Activated naive CD4-positive, alpha-beta T cell treated with anti-CD3 and anti-CD28 coated beads, Interleukin-2, amount 50 U/mL, for 72 hours (primary cell): Measurements from ENCODE around the gene ADAT3. TPM values are rescaled to one million over a fixed set of nuclear protein-coding genes. Genes with fewer than 3 reads are reported as not detected.

Source experiments
- ATAC-seq, 2 donors: fragments of 150-1000 bp; cut with Tn5 transposase; 2 replicates each; pipeline ENCODE4 v1.10.0; 2021; ENCODE audit warnings: mild to moderate bottlenecking in 2 of 2, moderate library complexity in 2 of 2
- DNase-seq, 2 donors: peaks; one replicate each; pipeline ENCODE4 v3.0.0; 2021 to 2022; ENCODE audit warnings: low spot score in 2 of 2
- H3K27ac Mint-ChIP-seq, 2 donors: one replicate each; pipeline ENCODE4 v1.8.0; 2022; ENCODE audit warnings: mild to moderate bottlenecking in 2 of 2, mixed read lengths in 2 of 2
- H3K36me3 Mint-ChIP-seq, 2 donors: one replicate each; pipeline ENCODE4 v1.8.0; 2022; ENCODE audit warnings: mixed read lengths in 2 of 2
- H3K9me3 Mint-ChIP-seq, 2 donors: one replicate each; pipeline ENCODE4 v1.8.0; 2022; ENCODE audit warnings: mixed read lengths in 2 of 2
- total RNA-seq, 2 donors: library from RNA; stranded (reverse); gene quantifications; one replicate each; pipeline ENCODE4 v1.2.3, GENCODE V29; 2022

The ADAT3 gene
- total RNA-seq, 2 donors from 2014 or later = 8.5 to 10.0 TPM

DNA sequence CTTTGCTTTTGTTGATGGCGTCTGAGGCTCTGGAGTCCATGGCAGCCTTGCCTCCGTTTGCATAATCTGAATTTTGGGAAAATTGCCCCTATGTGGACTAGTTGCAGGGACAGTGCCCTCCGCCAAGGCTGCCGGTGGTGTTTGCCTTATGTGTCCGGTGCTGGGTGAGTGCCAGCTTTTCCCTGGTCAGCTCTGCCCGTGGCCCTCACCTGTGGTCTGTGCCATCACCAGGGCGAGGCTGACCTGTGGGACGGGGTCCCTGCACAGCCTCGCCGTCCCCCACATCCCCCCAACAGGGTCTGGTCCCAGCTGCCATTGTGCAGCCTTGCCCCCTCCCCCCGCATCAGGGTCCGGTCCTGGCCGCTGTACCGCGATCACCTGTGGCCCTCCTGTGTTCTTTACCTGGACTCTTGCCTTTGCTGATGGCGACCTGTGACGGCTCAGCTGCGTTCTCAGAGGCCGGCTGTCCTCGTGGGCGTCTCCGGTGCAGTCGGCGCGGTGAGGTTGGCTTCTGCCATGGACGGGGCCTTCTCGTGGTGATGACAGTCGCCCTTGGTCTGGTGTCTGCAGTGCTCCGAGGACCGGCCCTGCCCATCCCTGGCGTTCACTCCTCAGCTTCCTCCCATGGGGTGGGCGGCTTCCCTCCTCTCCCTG is 48.4 kb downstream of the ADAT3 start:
- no peaks in the 10 kb centered on the region for H3K9me3 Mint-ChIP-seq
- no peak for ATAC-seq
- DNase-seq = no peak
- no peaks in the 10 kb centered on the region for H3K36me3 Mint-ChIP-seq
- H3K27ac Mint-ChIP-seq = no peak overlapping the region

DNA sequence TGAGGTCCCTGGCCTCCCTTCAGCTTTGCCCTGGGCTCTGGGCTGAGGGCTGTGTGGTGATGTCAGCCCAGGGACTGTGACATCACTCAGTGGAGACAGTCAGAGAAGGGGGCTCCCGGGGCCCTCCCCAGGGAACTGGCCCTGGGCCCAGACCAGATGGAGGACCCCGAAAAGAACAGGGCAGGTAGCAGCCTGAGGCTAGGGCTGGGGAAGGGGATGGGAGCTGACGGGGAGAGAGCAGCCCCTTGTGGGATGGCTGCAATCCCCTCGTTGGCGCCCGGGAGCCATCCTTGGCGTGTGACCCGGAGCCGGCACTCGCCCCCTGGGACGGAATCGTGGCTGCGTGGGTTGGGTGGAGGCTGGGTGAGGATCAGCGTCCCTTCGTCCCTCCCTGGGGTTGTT is 49.3 kb downstream of the ADAT3 start:
- DNase-seq (no peak), ATAC-seq (no peak)
- Mint-ChIP-seq H3K36me3 (no peaks in the 10 kb centered on the region), H3K9me3 (no peaks in the 10 kb centered on the region), H3K27ac (no peak overlapping the region)

DNA sequence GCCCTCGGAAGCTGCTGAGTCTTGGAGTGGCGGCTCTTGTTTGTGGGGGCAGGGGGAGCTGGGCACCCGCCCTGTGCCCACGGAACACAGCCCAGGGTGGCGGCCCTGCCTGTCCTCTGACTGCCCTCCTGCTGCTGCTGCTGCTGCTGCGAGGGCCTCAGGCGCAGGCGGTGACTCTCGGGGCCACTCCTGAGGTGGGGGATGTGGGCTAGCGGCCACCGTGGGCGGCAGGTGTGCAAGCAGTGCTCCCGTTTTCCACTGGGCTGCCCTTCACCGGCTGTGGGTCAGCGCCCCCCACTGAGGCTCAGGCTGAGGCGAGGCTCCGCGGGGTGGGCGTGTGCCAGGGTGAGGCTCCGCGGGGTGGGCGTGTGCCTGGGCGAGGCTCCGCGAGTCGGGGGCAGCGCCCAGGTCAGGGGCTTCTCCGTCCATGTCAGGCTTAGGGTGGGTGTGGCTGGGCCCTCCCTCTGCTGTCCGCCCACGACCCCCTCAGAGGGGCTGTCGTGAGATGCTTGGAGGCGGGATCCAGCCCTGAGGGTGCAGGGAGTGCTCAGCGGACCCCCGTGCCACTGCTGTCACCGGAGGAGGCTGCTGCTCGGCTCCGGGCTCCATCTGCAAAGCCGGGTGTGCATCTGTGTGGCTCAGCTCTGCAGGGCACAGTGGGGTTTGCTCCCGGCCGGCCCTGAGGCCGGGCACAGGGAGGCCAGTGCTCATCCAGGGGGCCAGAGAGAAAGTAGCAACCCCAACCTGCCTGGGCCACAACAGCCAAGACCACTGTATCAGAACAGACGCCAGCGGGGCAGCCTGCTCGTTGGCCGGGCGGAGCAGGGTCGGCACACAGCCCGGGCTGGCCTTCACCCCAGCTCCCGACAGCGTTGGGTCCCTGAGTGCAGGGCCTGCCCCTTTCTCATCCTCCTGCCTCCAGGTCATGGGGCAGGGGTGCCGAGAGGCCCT is 50.2 kb downstream of the ADAT3 start:
- H3K36me3 Mint-ChIP-seq = no peaks in the 10 kb centered on the region
- H3K27ac Mint-ChIP-seq = peak overlapping the region in 1 of 2 donors; percentile 53
- H3K9me3 Mint-ChIP-seq = no peaks in the 10 kb centered on the region
- no peak for DNase-seq
- peak in 1 of 2 donors; percentile 32 for ATAC-seq

DNA sequence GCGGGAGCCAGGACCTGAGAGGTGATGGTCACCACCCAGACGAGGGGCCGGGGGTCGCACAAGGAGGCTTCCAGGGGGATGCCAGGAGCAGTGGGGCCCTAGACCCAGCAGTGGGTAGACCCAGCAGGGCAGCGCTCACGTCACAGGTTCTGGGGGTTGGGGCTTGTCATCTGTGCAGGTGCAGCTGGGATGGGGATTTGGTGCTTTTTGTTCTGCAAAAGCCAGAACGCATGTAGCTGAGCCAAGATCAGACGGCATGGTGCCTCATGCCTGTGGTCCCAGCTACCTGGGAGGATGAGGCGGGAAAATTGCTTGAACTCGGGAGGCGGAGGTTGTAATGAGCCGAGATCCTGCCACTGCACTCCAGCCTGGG is 50.9 kb downstream of the ADAT3 start:
- Mint-ChIP-seq H3K27ac (no peak overlapping the region), H3K36me3 (no peaks in the 10 kb centered on the region), H3K9me3 (no peaks in the 10 kb centered on the region)
- no peak for ATAC-seq
- no peak for DNase-seq

DNA sequence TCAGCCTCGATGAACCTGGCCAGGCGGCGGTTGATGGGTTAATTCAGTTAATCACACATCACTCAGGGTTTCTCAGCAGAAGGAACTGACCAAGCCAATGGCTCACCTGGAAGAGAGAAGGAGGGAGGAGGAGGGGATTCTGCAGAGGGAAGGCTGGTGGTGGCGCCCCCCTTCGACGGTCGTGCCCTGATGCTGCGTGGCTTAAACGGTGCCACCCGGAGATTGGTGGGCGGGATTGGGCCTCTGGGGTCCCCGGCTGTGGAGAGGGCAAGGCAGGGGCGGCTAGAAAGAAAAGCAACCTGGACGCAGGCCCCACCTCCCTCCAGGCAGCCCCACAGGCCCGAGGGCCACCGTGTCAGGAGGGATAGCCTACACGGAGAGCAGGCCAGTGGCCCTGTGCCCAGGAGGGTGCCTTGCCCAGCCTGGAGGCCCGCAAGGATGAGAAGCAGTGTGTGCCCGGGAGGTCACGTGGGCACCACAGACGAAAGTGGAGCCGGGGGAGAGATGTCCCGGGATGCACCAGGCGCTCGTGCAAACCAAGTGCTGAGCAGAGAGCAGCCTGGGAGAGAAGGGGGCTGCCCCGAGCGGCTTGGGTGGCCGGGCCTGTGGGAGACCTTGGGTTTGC is 51.8 kb downstream of the ADAT3 start:
- no peaks in the 10 kb centered on the region for H3K36me3 Mint-ChIP-seq
- H3K9me3 Mint-ChIP-seq = no peaks in the 10 kb centered on the region

DNA sequence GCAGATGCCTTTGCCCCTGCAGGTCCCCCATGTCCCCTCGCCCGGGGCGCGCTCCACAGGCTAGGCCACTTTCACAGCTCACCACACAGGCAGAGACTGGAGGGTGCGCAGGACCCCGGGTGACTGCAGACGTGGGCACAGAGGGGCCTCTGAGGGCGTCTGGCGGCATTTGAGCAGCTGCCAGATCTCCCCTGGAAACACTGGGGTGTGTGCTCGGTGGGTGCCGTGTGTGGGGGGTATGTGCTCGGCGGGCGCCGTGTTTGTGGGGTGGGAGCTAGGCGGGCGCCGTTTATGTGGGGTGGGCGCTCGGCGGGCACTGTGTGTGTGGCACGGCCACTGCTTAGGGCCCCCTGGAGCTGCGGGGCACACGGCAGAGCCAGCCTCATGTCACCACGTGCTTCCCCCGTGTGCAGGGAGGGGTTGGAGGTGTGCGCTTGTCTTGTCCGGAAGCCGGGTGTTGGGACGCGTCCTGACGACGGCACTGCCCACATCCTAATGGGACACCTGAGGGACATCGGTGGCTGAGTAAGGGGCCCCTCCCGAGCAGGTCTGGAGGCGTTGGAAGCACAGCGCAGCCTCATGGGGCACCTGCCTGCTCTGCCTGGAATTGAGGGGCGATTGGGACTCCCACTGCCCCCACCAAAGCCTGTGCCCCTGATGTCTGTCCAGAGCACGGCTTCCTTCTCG is 52.5 kb downstream of the ADAT3 start:
- ATAC-seq = no peak
- no peak overlapping the region for H3K27ac Mint-ChIP-seq
- no peaks in the 10 kb centered on the region for H3K36me3 Mint-ChIP-seq
- H3K9me3 Mint-ChIP-seq = no peaks in the 10 kb centered on the region
- DNase-seq = no peak

More for the DNA sequence above, 51.8 kb downstream of the ADAT3 start:
- ATAC-seq = no peak
- DNase-seq = no peak
- H3K27ac Mint-ChIP-seq = peak overlapping the region in 1 of 2 donors; percentile 61

DNA sequence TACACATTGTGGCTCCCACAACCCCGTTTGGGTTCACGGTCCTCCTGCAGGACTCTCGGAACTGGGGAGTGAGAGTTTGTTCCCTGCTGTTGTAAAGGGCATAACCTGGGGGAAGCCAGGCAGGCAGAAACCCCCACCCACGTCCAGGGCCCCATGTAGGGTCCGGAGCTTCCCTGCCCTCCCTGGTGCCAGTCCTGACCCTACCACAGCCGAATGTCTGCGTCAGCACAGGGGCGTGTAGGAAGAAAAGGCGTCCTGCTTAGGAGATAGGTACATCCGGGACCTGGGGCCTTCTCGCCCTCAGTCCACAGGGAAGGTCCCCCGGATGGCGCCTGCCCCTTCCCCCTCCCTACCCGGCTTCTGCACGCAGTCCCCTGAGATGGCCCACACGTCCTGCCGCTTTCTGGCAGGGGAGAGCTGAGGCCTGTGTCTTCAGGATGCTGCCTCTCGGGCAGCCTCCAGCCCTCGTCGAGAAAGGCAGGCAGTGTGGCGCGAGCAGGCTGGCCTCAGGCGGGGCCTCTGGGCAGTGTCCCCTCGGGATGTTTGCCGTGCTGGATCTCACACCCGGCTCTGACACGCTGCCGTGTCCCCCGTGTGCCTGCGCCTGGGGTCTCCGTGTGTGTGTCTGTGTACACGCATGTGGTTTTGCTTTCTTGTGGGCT is 54.9 kb downstream of the ADAT3 start:
- no peaks in the 10 kb centered on the region for H3K36me3 Mint-ChIP-seq
- no peak for ATAC-seq

DNA sequence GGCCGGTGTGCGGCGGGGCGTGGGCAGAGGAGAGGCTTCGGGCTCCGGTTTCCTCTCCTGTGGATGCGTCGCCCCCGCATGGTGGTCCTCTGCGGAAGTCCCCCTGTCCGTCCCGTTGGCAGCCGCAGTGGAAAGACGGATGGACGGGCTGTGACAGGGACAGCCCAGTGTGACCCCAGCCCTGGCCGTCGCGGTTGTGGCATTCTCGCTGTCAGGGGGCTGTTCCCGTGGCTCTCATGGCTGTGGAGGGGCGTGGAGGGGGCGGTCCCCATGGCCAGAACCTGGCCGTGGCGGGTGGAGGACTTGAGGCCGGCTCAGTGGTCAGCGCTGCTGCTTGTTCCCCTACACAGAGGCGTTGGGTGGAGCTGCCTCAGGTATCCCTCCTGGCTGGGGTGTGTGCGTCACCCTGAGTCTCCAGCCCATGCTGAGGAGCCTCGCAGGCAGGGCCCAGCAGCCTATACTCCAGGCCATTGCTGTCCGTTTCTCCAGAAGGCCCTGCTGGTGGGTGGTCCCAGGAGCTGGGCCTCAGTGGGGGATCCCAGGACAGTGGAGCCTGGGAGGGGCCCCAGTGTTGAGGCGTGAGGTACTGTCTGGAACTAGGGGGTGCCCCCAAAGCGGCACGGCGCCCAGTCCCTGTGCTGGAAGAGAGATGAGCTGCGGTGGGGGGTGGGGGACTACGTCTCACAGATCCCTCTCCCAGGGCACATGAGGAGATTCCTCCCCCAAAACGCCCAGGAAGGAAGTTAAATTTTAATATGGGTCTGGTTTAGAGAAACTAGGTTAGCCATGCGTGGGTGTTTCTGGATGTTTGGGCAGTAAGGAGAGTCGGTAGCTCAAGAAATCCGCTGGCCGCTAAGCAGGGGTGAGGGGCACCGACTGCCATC is 56.0 kb downstream of the ADAT3 start:
- ATAC-seq (no peak), DNase-seq (no peak)
- H3K27ac Mint-ChIP-seq = peak overlapping the region in 1 of 2 donors; percentile 65
- no peaks in the 10 kb centered on the region for H3K9me3 Mint-ChIP-seq
- no peaks in the 10 kb centered on the region for H3K36me3 Mint-ChIP-seq

More for the DNA sequence above, 54.9 kb downstream of the ADAT3 start:
- Mint-ChIP-seq H3K9me3 (no peaks in the 10 kb centered on the region), H3K27ac (no peak overlapping the region)
- DNase-seq = no peak

DNA sequence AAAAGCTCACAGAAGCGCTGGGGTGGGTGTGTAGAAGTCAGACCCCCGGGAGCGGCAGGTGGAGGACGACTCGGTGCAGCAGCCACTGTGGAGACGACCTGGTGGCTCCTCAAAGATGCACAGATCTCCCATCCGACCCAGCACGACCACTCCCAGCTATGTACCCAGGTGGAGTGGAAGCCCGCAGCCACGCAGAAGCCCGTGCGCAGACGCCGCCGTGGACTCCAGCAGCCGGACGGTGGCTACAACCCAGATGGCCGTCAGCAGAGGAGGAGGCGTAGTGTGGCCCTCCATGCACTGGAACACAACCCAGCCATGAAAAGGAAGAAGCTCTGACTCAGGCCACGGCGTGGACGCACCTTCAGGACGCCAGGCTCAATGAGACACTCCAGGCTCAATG is 57.5 kb downstream of the ADAT3 start:
- Mint-ChIP-seq H3K27ac (no peak overlapping the region), H3K9me3 (no peaks in the 10 kb centered on the region), H3K36me3 (no peaks in the 10 kb centered on the region)
- ATAC-seq = no peak
- DNase-seq = no peak

Other genes starting within 250 kb of the ADAT3 start
- gene ONECUT3, start 151.9 kb upstream of the ADAT3 start, total RNA-seq = not detected
- gene ATP8B3, start 93.1 kb upstream of the ADAT3 start, total RNA-seq = 10 to 100 TPM; 11.7 to 28.7 TPM
- 10 to 100 TPM; 35.5 to 44.5 TPM for gene REXO1, start 56.9 kb upstream of the ADAT3 start, total RNA-seq
- gene KLF16, start 41.8 kb upstream of the ADAT3 start, total RNA-seq = 10 to 100 TPM; 20.5 to 22.6 TPM
- 100 to 1,000 TPM; 109 to 110 TPM for gene ABHD17A, start 19.9 kb upstream of the ADAT3 start, total RNA-seq
- gene SCAMP4, start within 50 bp of the ADAT3 start, total RNA-seq = 10 to 100 TPM; 22.4 to 28.2 TPM
- gene CSNK1G2, start 35.8 kb downstream of the ADAT3 start, total RNA-seq = 10 to 100 TPM; 33.1 to 58.6 TPM
- 10 to 100 TPM; 24.6 to 60.8 TPM for gene BTBD2, start 110.3 kb downstream of the ADAT3 start, total RNA-seq
- 100 to 1,000 TPM; 211 to 261 TPM for gene MKNK2, start 145.8 kb downstream of the ADAT3 start, total RNA-seq
- gene MOB3A, start 190.9 kb downstream of the ADAT3 start, total RNA-seq = 100 to 1,000 TPM in 1 of 2 donors, 10 to 100 TPM in 1; 91.8 to 183 TPM
- gene IZUMO4, start 191.5 kb downstream of the ADAT3 start, total RNA-seq = 100 to 1,000 TPM in 1 of 2 donors, 10 to 100 TPM in 1; 29.7 to 105 TPM
- gene AP3D1, start 246.2 kb downstream of the ADAT3 start, total RNA-seq = 10 to 100 TPM; 83.5 to 91.7 TPM